SH-SY5Y (cell line): ENCODE results near the gene ICAM1.

Experiments used
- GATA2 ChIP-seq: IDR thresholded peaks from 2 replicates; pipeline ENCODE4 v1.6.1; 2011; ENCODE audit warnings: mild to moderate bottlenecking, low read depth, low read length
- GATA3 ChIP-seq: IDR thresholded peaks from 2 replicates; pipeline ENCODE4 v1.6.1; 2011; ENCODE audit warnings: low read depth, mild to moderate bottlenecking, low read length, moderate library complexity

ICAM1 gene

GRCh38 chr19:10256970-10257615 is 13.8 kb upstream of the ICAM1 start:
- no peak for TF ChIP-seq GATA2

GRCh38 chr19:10258080-10258710 is 12.7 kb upstream of the ICAM1 start:
- no peak for TF ChIP-seq GATA3
- TF ChIP-seq GATA2, result no peak

- TF ChIP-seq GATA2 (no peak), GATA3 (no peak)
Measured at GRCh38 chr19:10259162-10259905, 11.6 kb upstream of the ICAM1 start.

GRCh38 chr19:10260141-10260584 is 10.8 kb upstream of the ICAM1 start:
- TF ChIP-seq GATA3 (no peak), GATA2 (no peak)

GRCh38 chr19:10262771-10263170 is 8.1 kb upstream of the ICAM1 start:
- TF ChIP-seq GATA3 (no peak), GATA2 (no peak)

- TF ChIP-seq GATA3, result no peak
- no peak for TF ChIP-seq GATA2
Measured at GRCh38 chr19:10266706-10267105, 4.2 kb upstream of the ICAM1 start.

- no peak for TF ChIP-seq GATA2
- no peak for TF ChIP-seq GATA3
Measured at GRCh38 chr19:10268071-10268470, 2.8 kb upstream of the ICAM1 start.

GRCh38 chr19:10269333-10270179 is 1.4 kb upstream of the ICAM1 start:
- TF ChIP-seq GATA3 (no peak), GATA2 (no peak)

GRCh38 chr19:10270180-10270615 is 722 bp upstream of the ICAM1 start:
- no peak for TF ChIP-seq GATA2

GRCh38 chr19:10271543-10272086 is 695 bp downstream of the ICAM1 start:
- TF ChIP-seq GATA2 (no peak), GATA3 (no peak)

GRCh38 chr19:10274589-10274988 is 3.7 kb downstream of the ICAM1 start:
- TF ChIP-seq GATA3 (no peak), GATA2 (no peak)

GRCh38 chr19:10277795-10278589 is 7.1 kb downstream of the ICAM1 start:
- TF ChIP-seq GATA3 (no peak), GATA2 (no peak)

GRCh38 chr19:10278935-10279334 is 8.0 kb downstream of the ICAM1 start:
- no peak for TF ChIP-seq GATA2
- no peak for TF ChIP-seq GATA3
